Neuron (in vitro differentiated cells): ENCODE results near the gene MLXIP.
"Not testable (repeated sequence)": the region's sequence is repeated elsewhere in the genome, so short reads cannot be mapped to it uniquely, and the experiment has no call there.

Experiments used
- H2AFZ ChIP-seq: one replicate; pipeline ENCODE4 v1.6.1; 2013; ENCODE audit warnings: low read depth, mild to moderate bottlenecking, inconsistent platforms, low read length, moderate library complexity
- H3K27me3 ChIP-seq: one replicate; pipeline ENCODE4 v1.6.1; 2013; ENCODE audit warnings: low read length; ENCODE audit not compliant: insufficient read depth
- H3K36me3 ChIP-seq: one replicate; pipeline ENCODE4 v1.6.1; 2013; ENCODE audit warnings: low read length; ENCODE audit not compliant: insufficient read depth
- H3K4me1 ChIP-seq: one replicate; pipeline ENCODE4 v1.6.1; 2013; ENCODE audit warnings: low read length; ENCODE audit not compliant: insufficient read depth
- H3K4me3 ChIP-seq: 2 replicates; pipeline ENCODE4 v1.5.1; 2013; ENCODE audit warnings: mild to moderate bottlenecking, low read length, moderate library complexity
- H3K9me3 ChIP-seq: one replicate; pipeline ENCODE4 v1.6.1; 2013; ENCODE audit warnings: low read length

Gene MLXIP, protein sequence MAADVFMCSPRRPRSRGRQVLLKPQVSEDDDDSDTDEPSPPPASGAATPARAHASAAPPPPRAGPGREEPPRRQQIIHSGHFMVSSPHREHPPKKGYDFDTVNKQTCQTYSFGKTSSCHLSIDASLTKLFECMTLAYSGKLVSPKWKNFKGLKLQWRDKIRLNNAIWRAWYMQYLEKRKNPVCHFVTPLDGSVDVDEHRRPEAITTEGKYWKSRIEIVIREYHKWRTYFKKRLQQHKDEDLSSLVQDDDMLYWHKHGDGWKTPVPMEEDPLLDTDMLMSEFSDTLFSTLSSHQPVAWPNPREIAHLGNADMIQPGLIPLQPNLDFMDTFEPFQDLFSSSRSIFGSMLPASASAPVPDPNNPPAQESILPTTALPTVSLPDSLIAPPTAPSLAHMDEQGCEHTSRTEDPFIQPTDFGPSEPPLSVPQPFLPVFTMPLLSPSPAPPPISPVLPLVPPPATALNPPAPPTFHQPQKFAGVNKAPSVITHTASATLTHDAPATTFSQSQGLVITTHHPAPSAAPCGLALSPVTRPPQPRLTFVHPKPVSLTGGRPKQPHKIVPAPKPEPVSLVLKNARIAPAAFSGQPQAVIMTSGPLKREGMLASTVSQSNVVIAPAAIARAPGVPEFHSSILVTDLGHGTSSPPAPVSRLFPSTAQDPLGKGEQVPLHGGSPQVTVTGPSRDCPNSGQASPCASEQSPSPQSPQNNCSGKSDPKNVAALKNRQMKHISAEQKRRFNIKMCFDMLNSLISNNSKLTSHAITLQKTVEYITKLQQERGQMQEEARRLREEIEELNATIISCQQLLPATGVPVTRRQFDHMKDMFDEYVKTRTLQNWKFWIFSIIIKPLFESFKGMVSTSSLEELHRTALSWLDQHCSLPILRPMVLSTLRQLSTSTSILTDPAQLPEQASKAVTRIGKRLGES

DNA sequence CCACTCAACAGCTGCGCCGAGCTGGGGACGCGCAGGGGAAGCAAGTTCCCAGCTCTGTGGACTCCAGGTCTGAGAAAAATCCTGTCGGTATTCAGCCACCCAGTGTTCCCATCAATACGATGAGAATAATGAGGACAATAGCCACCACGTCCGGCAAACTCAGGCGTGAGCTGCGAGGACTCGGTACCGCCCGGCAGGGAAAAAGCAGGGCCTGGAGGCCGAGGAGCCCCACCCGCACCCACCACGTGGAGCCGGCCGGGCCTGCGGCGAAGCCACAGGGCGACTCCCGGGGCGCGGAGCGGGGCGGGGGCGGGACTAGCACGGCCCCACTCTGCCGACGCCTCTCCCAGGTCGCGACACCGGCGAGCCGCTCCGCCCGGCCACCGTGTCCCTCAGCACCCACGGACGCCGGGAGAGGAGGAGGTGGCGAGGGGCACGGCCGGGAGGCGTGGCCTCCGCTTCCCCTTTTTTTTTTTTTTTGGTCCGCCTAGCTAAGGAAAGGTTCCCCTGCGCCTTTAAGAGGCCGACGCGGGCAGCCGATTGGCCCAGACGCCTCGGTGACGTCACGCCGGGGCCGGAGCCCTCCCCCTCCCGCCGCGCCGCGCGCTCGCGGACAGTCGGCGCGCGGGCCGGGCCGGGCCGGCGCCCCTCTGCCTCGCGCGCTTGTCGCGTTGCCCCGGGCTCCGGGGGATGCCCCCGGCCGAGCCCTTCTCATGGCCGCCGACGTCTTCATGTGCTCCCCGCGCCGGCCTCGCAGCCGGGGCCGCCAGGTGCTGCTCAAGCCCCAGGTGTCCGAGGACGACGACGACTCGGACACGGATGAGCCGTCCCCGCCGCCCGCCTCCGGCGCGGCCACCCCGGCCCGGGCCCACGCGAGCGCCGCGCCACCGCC, at the start of gene MLXIP:
MLXIP (plus strand) TSS at position 616 of the 892 bp plus-strand sequence; CDS start at position 714, 98 bp downstream.
- H3K4me3 ChIP-seq = peak within 1 kb of the TSS; percentile 67
- peaks cover 21% of the 10 kb centered on the region for H3K4me1 ChIP-seq
- H3K27me3 ChIP-seq = no peaks in the 10 kb centered on the region
- peak within 1 kb of the TSS; percentile 36 for H2AFZ ChIP-seq
- H3K9me3 ChIP-seq = no peaks in the 10 kb centered on the region
- no peaks in the 10 kb centered on the region for H3K36me3 ChIP-seq

DNA sequence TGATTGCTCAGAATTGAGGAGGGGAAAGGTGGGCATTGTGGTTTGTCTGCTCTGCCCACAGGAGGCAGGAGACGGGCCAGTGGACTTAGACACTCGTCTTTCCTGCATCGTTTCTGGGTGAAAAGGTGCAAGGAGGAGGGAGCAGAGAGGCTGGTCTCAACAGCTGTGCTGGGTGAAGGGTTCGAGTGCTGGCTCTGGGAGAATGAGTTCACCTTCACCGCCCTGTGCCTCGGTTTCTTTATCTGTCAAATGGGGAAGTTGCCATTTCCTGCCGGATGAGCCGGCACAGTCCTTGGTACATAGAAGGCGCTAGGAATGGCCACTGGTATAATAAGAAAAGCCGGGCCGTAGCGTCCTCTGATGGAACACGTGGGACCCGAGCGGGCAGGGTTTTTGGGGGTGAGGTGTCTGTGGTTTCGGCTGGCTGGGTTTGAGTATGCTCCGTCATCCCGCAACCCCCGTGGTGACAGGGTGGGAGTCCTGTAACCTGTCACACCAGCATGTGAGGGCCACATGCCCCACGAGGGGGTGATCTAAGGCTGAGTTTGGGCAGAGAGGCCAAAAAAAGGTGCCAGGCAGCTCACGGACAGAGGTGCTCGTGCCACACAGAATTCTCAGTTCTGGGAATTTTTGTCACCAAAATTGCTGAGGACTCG, 49.5 kb upstream of the MLXIP start:
- H3K9me3 ChIP-seq = no peaks in the 10 kb centered on the region

DNA sequence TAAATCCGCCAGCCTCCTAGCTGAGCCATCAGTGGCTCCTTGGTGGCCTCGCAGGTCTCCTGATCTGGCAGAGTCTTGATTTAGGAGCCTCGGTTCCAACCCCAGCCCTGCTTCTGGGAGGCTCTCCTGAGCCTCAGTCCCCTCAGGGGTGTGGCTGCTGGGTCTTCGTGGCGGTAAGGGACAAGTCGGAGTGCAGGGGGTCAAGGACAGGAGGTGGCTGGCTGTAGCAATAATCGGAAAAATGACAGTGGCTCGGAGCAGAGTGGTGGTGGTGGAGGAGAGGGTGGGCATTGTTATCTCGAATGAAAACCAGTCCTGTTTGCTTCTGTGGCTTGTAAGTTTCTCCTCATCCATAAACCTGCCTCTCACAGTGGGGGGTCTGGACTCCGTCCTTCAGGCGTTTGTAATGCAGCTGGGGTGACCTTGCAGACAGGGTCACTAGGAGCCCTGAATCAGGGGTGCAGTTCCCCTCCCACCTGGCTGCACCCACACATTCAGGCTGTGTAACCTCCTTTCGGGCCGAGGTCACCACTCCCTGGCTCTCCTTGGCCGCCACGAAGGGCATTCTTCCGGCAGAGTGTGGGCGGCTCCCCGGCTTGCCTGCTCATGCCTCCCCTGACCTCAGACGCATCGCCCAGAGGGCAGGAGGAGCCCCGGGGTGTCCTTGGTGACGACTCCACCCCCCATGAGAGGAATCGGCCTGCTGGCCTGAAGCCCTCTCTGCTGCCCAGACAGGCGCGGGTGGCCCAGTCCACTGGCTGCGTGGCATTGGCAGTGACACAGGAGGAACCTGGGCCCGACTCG, 48.7 kb upstream of the MLXIP start:
- Histone ChIP-seq H2AFZ (no peak overlapping the region), H3K9me3 (no peaks in the 10 kb centered on the region), H3K4me3 (no peak overlapping the region), H3K27me3 (no peaks in the 10 kb centered on the region), H3K4me1 (no peaks in the 10 kb centered on the region), H3K36me3 (peaks cover 22% of the 10 kb centered on the region)

More for the DNA sequence above, 49.5 kb upstream of the MLXIP start:
- Histone ChIP-seq H3K4me3 (no peak overlapping the region), H3K4me1 (peaks cover 5% of the 10 kb centered on the region), H2AFZ (no peak overlapping the region), H3K36me3 (peaks cover 18% of the 10 kb centered on the region), H3K27me3 (no peaks in the 10 kb centered on the region)

DNA sequence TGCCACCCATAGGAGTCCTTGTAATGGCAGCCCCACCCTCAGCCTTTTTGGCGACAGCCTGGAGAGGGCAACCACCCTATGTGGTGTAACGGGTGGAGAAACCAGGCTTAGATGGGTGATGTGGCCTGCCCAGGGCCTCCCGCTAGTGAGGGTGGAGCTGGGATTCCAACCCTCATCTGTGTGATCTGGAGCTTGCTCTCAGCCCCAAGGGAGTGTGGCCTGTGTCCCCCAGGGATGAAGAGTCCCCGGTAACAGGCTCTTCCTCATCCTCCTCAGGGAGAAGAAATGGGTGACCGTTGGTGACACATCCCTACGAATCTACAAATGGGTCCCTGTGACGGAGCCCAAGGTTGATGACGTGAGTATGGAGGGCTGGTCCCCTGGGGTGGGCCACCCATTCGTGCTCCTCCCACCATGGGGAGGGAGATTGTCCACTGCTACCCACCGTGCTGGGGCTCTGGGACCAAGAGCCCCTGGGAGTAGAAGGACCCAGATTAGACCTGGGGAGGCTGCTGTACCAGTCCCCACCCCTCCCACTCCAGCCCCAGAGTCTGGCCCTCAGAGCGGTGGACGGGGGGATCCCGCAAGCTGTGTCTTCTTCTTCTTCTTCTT, 48.0 kb upstream of the MLXIP start:
- Histone ChIP-seq H3K9me3 (no peaks in the 10 kb centered on the region), H3K4me1 (no peaks in the 10 kb centered on the region), H2AFZ (no peak overlapping the region), H3K36me3 (peaks cover 28% of the 10 kb centered on the region), H3K27me3 (no peaks in the 10 kb centered on the region), H3K4me3 (no peak overlapping the region)

DNA sequence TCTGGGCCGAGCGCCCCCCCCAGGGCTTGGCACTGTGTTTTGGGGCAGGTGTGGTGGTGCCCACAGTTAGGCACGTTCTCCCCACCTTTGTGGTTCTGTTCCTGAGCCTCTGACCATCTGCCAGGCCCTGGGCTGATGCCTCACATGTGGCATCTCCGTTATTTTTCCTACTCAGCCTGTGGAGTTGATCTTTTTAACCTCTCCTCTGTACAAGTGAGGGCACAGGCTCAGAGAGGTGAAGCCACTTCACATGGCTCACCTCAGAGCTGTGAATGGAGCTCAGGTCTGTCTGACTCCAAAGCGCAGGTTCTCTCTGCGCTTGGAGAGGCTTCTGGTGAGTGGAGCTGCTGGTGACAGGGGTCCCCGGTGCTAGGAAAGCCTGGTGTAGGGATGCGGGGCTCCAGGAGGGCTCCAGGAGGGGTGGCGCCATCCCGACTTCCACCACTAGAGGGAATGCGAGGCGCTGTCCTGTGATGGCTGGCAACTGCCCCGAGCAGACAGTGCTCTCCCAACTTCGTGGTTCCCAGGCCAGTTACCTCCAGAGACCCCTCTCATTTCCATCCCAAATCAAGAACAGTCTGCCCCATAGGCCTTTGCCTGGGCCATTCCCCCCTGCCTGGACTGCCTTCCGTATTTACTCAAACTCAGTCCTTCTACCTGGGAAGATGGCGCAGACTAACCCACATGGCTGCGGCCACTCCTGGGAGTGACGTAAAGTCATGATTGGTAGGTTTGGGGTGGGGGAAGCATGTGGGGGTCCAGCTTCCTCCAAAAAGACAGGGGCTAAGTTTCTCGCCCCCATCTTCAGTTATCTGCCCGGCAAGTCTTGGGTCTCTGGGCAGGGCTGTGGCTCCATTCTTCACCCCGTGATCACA, 47.0 kb upstream of the MLXIP start:
- peaks cover 37% of the 10 kb centered on the region for H3K36me3 ChIP-seq

DNA sequence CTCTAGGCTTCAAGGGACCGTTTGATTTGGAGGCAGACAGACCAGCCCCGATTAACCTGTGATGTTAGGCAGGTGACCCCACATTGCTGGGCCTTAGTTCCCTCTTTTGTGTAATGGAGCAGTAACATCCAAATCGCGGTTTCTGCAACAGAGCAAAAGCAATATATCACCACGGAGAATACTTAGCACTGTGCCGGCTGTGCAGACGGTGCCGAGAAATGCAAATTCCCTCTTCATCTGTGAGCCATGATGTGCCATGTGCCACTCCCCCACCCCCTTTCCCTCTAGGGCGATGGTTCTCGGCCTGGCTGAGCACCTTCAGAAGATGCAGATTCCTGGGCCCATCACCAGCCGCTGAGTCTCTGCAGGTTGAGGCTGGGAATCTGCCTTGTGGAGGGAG, 46.0 kb upstream of the MLXIP start:
- peaks cover 46% of the 10 kb centered on the region for H3K36me3 ChIP-seq
- no peaks in the 10 kb centered on the region for H3K4me1 ChIP-seq
- H3K4me3 ChIP-seq = no peak overlapping the region
- no peaks in the 10 kb centered on the region for H3K9me3 ChIP-seq
- no peaks in the 10 kb centered on the region for H3K27me3 ChIP-seq
- H2AFZ ChIP-seq = no peak overlapping the region

More for the DNA sequence above, 47.0 kb upstream of the MLXIP start:
- H3K4me1 ChIP-seq = no peaks in the 10 kb centered on the region
- H3K9me3 ChIP-seq = no peaks in the 10 kb centered on the region
- no peak overlapping the region for H3K4me3 ChIP-seq
- H3K27me3 ChIP-seq = no peaks in the 10 kb centered on the region
- H2AFZ ChIP-seq = no peak overlapping the region

DNA sequence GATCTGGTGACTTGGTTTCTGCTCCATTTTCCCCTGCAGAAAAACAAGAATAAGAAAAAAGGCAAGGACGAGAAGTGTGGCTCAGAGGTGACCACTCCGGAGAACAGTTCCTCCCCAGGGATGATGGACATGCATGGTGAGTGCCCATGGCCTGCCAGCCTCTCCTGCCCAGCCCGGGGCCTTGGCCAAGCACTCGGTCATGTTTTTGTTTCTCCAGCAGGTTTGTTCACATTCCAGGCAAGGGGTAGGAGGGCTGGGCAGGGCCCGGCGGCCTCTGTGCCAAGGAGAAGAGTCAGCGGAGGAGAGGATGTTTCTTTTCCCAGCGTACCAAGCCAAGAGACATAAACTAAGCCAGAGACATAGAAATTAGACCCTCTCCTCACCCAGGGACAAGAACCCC, 43.3 kb upstream of the MLXIP start:
- Histone ChIP-seq H3K4me1 (no peaks in the 10 kb centered on the region), H3K4me3 (no peak overlapping the region), H3K9me3 (no peaks in the 10 kb centered on the region), H3K27me3 (no peaks in the 10 kb centered on the region), H3K36me3 (peaks cover 54% of the 10 kb centered on the region), H2AFZ (no peak overlapping the region)

DNA sequence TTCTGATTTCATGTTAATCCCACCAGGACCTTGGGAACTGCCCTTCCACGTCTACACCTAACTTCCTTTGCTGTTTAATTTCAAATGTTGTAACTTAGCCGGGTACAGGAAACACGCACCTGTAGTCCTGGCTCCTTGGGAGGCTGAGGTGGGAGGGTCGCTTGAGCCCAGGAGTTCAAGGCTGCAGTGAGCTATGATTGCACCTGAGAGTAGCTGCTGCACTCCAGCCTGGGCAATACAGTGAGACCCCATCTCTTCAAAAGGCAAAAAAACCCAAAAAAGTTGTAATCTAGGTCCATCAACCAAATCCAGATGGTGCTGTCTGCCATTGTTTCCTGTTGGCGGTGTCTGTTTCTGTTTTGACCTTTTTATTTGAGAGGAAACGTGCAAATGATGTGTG, 42.4 kb upstream of the MLXIP start:
- H3K36me3 ChIP-seq = peaks cover 57% of the 10 kb centered on the region
- no peaks in the 10 kb centered on the region for H3K4me1 ChIP-seq
- H3K9me3 ChIP-seq = no peaks in the 10 kb centered on the region
- H3K4me3 ChIP-seq = no peak overlapping the region
- H2AFZ ChIP-seq = no peak overlapping the region
- H3K27me3 ChIP-seq = no peaks in the 10 kb centered on the region

DNA sequence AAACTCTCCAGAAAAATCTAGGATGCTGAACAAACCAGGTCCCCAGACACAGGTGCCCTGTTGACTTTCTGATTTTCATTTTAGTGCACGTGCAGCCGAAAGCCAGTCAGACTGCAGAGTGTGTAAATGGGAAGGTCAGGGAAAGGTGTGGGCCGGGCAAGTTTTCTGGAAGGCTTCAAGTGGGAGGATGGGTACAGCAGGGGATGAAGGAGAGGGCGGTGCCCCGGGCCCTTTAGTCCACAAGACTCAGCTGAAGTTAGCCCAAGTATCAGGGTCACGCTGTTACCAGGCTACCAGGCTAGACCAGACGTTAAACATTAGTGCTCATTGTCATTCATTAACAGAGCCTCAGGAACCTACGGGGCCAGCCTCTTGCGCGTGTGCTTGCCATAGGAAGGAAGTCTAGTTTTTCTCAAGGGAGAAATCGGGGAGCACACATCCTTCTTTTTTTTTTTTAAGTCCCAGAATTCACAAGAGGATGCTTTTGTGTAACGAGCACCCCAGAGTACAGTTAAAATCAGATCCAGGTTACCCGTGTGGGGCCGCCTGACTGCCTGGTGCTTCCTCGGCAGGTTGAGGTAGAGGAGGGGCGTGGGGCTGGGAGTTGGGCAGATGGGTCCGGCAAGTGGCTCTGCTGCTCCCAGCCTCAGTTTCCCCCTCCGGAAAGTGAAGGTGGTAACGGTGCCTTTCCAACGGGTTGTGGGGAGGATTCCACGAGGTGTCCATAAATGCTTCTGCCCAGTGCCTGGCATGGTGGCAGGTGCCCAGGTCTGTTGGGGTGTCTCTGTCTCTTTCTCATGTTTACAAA, 37.8 kb upstream of the MLXIP start:
- Histone ChIP-seq H3K4me3 (no peak overlapping the region), H3K9me3 (no peaks in the 10 kb centered on the region), H3K27me3 (no peaks in the 10 kb centered on the region), H3K36me3 (peaks cover 69% of the 10 kb centered on the region), H3K4me1 (no peaks in the 10 kb centered on the region), H2AFZ (no peak overlapping the region)

DNA sequence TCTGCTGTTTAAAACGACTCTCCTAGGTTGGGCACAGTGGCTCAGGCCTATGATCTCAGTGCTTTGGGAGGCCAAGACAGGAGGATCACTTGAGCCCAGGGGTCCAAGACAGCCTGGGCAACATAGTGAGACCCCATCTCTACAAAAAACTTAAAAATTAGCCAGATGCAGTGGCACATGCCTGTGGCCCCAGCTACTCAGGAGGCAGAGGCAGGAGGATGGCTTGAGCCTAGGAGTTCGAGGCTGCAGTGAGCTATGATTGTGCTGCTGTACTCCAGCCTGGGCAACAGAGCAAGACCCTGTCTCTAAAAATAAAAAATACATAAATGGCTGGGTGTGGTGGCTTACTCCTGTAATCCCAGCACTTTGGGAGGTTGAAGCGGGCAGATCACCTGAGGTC, 37.1 kb upstream of the MLXIP start:
- H3K9me3 ChIP-seq, H3K4me1 ChIP-seq, H3K27me3 ChIP-seq, H3K4me3 ChIP-seq, H2AFZ ChIP-seq: not testable (repeated sequence)
- peaks cover 69% of the 10 kb centered on the region for H3K36me3 ChIP-seq
